Islet precursor cell (in vitro differentiated cells): ENCODE results near the gene ZC3H18.

Experiments used
- DNase-seq: peaks from one replicate; pipeline ENCODE4 v3.0.0-alpha.2; 2018

ZC3H18 gene

GRCh38 chr16:88552815-88553214 is 17.4 kb upstream of the ZC3H18 start:
- DNase-seq = no peak

- DNase-seq = no peak
Measured at GRCh38 chr16:88553739-88554138, 16.5 kb upstream of the ZC3H18 start.

GRCh38 chr16:88554711-88555264 is 15.4 kb upstream of the ZC3H18 start:
- no peak for DNase-seq

- no peak for DNase-seq
Measured at GRCh38 chr16:88556294-88556988, 13.8 kb upstream of the ZC3H18 start.

- no peak for DNase-seq
Measured at GRCh38 chr16:88558457-88559442, 11.5 kb upstream of the ZC3H18 start.

- DNase-seq = peak; percentile 77
Measured at GRCh38 chr16:88560714-88561484, 9.3 kb upstream of the ZC3H18 start.

- no peak for DNase-seq
Measured at GRCh38 chr16:88561485-88562359, 8.5 kb upstream of the ZC3H18 start.

GRCh38 chr16:88566158-88566557 is 4.0 kb upstream of the ZC3H18 start:
- DNase-seq = no peak

GRCh38 chr16:88568710-88569613 is 1.2 kb upstream of the ZC3H18 start:
- DNase-seq = no peak

GRCh38 chr16:88569614-88569984 is 604 bp upstream of the ZC3H18 start:
- DNase-seq = no peak

- no peak for DNase-seq
Measured at GRCh38 chr16:88570691-88571092, 489 bp downstream of the ZC3H18 start.

GRCh38 chr16:88575251-88575650 is 5.0 kb downstream of the ZC3H18 start:
- DNase-seq = no peak

GRCh38 chr16:88576307-88576706 is 6.1 kb downstream of the ZC3H18 start:
- no peak for DNase-seq

GRCh38 chr16:88577166-88577565 is 7.0 kb downstream of the ZC3H18 start:
- no peak for DNase-seq

GRCh38 chr16:88578446-88579313 is 8.5 kb downstream of the ZC3H18 start:
- no peak for DNase-seq

- no peak for DNase-seq
Measured at GRCh38 chr16:88580371-88580770, 10.2 kb downstream of the ZC3H18 start.

GRCh38 chr16:88581033-88581432 is 10.8 kb downstream of the ZC3H18 start:
- no peak for DNase-seq

- no peak for DNase-seq
Measured at GRCh38 chr16:88582912-88583575, 12.8 kb downstream of the ZC3H18 start.

- no peak for DNase-seq
Measured at GRCh38 chr16:88584676-88585075, 14.5 kb downstream of the ZC3H18 start.
